NAMALWA (cell line): ENCODE measurements around the gene COL28A1.
"Not testable (repeated sequence)": the region's sequence is repeated elsewhere in the genome, so short reads cannot be mapped to it uniquely, and the experiment has no call there.

Experiments
- DNase-seq: peaks from one replicate; pipeline ENCODE4 v3.0.0-alpha.2; 2015; ENCODE audit warnings: low spot score

COL28A1 gene

DNA sequence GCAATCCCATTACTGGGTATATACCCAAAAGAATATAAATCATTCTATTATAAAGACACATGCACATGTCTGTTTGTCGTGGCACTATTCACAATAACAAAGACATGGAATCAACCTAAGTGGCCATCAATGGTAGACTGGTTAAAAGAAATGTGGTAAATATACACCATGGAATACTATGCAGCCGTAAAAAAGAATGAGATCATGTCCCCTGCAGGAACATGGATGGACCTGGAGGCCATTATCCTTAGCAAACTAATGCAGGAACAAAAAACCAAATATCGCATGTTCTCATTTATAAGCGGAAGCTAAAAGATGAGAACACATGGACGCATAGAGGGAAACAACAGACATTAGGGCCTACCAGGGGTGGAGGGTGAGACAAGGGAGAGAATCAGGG, 25.9 kb upstream of the COL28A1 start:
- DNase-seq = not testable (repeated sequence)

DNA sequence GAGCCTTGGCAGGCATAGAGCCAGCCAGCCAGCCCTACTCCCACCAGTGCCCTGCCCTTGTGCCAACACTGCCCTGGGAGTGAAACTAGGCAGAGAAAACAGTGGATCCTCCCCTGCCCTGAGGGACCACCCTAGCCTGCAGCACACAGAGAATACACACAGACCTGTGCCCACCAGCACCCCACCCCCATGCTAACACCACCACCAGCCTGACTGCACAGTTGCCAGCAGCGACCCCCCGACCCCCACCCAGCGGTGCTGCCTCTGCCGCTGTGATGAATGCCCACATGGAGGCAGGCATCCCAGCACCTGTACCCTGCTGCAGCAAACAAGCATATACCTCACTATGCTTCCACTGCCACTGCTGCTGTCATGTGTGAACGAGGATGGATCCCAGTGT, 21.6 kb upstream of the COL28A1 start:
- no peak for DNase-seq

DNA sequence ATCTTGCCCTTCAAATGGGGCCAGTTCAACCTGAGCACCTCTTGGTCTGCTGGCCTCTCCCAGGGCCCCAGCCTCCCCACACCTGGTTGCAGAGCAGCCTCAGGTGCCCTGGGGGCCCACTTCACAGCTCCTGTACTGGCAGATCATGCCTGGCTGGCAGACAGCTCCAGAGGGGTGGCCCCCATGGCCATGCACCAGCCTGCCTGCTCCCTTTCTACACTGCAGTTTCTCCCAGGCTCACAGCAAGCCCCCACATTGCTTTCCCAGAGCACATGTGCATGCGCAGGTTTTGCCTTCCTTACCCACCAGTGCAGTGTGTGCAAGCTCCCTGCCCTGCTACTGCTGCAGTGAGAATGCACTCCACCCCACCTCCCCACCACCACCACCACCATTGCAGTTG, 21.2 kb upstream of the COL28A1 start:
- DNase-seq = no peak

DNA sequence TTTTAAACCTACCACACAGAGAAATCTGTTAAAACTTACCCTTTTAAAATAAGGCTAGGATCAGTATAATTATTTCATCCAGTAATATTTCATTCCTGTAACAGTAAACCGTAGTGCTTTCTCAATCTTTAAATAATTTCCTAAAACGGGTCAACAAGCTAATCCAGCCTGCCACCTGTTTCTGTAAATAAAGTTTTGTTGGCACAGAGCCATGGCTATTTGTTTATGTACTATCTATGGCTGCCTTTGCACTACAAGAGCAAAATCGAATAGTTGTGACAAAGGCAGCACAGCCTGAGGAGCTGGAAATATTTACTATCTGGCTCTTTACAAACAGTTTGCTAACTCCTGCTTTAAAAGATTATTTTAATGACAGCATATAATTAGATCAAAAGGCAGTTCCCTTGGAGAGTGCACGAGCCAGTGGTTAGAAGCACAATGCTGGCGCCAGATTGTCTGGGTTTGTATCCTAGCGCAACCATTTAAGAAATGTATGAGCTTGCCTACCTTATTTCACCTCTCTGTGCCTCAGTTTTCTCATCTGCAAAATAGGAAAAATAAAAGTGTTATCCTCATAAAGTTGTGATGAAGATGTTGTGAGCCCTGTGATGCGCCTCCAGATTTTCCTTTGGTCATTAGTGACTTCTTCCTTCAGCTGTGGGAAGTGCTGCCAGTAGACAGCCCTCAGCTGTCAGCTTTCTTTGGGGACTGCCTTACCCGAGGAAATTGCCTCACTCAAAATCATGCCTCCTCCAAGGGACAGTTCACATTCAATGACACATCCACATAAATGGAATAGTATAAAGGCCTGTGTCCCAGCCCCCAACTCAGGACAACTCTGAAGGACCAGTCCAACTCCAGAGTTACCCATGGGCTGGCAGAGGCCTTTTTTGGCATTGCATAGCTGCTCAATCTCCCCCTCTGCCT, 19.2 kb upstream of the COL28A1 start:
- DNase-seq = peak; percentile 62

DNA sequence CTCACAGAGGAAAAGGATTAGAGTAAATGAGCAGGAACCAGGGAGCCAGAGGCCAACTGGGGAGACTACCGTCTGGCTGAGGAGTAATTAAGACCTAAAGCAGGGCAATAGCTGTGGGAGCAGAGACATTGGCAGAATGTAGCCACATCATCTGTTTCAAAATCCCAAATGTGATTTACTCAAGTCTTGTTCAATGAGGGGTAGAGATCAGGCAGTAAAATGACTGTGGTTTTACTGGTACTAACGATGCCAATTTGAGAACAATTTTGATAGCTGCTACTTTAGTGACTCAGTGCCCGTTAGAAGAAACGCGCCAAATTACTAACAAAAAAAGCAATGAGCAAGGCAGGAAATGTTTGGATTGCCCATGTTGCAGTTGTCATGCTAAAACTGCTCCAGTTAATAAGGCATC, 18.4 kb upstream of the COL28A1 start:
- no peak for DNase-seq

DNA sequence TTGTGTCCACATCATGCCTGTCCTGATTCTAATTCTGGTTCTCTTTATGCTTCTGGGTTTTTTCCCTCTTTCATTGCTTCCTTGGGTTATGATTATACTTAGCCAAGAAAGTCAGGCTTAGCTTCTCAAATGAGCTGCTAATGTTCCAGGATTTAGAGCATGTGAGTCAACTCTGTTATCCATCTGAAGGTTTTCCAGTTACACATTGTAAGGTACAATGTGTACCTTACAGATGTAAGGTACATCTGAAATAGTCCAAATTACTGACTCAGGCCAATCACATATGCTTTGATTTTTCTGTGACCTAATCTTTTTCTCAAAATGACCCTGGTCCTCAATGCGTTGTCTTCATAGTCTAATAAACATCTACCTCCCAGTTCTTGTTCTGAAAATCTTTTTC, 17.7 kb upstream of the COL28A1 start:
- no peak for DNase-seq

DNA sequence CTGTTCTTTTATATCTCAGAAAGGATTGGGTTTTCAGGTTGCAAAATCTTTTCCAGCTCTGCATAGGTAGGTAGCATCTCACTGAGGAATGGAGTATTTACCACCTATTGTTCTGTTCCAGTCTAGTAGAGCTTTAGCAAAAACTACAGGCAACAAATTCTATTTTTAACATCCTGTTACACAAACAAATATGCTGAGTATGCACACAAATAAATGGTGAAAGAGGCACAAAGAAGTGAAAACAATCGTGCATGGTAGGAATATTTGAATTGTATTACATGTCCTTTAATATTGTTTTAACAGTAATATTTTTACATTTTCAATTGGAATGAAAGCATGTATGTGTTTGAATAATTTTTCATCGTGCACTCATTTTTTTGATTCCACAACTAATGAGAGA, 16.5 kb upstream of the COL28A1 start:
- DNase-seq = no peak

DNA sequence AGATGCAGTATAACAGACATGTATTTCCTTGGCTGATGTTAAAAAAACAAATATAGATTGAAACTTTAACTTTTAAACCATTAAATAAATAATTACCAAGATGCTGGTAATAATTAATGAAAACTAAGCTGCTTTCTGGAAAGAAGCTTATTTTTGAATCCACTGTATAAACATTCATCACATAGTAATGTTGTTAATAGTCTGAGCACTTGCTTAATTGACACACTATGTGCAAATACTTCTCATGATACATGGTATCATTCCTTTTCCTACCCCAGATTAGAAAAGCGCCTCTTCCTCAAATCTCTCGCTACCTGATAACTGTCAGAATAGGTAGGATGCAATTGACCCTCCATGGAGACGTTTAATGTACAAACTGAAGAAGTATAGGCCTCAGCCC, 15.0 kb upstream of the COL28A1 start:
- DNase-seq = no peak

DNA sequence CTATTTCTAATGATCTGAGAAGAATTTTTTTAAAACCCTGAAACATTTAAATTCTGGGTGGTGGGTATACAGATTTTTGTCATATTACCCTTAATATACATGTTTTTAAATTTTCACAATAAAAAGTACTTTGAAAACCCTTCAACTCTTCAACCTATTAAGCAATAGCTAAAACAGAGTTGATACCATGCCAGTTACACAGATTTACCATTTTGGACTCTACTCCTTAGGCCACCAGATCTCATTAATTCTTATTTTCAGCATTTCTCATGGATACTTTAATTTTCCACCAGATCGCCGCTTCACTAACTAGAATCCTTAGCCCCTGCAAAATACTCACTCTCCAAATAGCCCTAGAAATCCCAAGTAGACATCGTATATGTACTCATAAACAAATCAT, 12.7 kb upstream of the COL28A1 start:
- DNase-seq = no peak

DNA sequence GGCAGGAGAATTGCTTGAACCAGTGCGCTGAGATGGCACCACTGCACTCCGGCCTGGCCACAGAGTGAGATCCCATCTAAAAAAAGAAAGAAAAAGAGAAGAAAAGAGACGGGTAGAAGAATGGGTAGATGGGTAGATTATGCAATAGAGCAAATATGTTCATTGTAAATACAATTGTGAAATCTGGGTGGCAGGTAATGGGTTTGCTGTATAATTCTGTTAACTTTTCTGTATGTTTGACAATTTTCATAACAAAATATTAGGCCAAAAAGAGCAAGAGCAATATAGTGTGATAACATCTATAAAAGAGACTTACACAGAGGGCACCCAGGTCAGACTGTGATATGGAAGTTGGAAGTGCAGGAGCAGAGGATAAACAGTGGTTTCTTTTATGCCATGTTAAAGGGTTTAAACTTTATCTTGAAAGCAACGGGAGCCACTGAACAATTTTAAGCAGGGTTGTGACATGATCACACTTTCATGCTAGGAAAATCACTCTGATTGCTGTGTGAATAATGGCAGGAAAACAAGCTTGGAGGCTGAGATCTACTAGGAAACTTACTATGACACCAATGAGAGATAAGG, 6.7 kb upstream of the COL28A1 start:
- DNase-seq = no peak

DNA sequence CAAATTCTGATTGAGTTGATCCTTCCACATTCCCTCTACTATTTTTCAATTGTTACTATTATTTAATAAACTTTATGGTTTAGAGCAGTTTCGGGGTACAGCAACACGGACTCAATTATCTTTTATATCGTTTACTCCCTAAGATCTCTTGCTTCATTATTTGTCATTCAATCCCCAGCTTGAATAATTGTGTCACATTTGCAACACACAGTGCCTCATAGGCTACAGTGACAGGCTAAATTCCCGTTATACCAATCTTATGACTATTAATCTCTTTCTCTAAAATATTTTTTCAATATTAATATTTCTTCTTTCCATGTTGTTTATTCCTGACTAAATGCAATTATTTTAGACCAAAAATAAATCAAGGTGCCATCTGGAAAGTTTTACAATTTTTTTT, 4.0 kb upstream of the COL28A1 start:
- DNase-seq = no peak

DNA sequence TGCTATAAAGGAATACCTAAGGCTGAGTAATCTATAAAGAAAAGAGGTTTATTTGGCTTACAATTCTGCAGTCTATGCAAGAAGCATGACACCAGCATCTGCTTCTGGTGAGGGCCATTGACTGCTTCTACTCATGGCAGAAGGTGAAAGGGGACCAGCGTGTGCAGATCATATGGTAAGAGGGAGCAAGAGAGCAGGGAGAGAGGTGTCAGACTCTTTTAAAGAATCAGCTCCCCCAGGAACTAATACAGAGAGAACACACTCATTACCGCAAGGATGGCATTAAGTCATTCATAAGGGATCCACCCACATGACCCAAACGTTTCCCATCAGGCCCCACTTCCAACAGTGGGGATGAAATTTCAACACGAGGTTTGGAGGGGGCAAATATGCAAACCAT, 3.5 kb upstream of the COL28A1 start:
- no peak for DNase-seq

DNA sequence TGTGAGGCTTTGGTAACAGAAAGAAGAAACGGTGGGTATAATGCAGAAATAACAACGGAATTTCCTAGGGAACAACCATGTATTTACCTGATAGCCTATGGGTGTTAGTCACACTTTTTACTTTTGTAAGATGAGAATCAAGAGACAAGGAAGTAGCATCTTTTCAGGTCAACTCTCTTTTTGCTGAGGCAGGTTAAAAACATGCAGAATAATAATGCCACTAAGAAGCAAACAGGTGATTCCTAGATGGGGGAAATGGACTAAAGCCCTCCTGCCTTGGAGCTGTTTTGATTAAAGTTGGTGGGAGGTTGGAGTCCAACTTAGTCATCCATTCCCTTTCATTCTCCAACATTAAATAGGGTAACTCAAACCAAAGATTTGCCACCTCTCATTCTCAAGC, 2.0 kb upstream of the COL28A1 start:
- no peak for DNase-seq

DNA sequence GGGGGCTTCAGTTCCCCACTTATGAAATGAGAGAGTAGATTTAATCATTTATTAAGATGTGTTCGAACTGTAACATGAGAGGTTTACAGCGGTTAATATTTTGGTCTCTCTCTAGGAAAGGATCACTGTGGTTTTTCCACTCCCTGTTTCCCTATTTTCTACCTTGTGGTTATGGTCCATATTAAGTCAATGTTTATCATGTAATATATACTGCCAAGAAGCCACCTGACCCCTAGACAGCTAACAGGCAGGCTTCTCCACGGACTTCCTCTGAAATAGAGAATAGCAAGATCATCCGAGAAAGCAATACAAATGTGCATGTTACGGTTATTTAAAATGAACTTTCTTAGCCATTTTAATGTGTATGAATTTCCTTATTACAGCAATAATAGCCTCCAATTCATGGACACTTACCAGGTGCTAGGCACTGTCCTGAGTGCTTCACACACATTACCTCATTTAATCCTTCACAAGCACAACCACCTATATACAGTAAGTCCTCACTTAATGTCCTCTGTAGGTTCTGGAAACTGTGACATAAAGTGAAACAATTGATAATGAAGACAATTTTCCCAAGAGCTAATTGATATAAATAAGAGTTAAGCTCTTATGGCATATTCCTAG, 835 bp upstream of the COL28A1 start:
- DNase-seq = no peak

DNA sequence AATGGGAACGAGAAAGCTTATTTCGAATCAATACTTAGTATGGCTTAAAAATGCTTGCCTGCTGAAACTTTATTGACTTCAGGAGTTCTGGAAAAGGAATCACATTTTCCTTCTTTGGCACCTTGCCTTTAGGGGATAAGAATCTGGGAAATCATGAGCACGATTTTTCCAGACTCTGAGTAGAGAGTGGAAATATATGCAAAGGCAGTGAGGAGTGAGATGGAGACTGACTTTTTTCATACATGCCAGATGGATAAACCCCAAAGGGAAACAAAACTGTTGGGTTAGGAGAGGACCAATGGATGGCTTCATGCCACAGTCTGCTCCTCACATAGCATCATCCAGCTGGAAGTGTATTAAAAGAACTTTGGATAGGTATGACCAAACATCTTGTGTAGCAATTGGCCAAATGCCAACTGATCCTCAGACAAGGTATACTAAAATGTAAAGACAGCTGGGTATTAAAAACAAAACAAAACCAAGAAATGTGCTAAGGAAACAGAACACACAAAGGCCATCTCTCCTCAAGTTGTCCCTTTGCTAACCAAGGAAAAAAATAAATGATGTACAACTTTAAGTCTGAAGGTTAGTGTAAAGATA, 1.7 kb downstream of the COL28A1 start:
- no peak for DNase-seq

DNA sequence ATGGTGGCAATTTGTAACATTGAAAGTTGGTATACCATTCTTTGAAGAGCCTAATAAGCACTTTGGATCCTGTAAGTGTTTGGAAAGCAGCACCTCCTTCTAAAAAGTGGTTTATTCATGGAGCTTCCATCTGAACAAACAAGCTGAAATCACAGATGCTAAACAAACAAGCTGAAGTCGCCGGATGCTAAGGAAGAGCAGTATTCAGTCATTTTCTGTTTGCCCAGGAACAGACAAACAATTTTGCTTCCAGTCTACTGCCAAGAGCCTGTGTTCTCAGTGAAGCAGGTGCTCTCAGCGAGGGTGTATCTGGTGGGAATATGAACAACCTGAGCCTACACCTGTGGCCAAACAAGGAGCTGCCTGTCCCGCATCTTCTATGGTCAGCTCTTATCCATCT, 6.3 kb downstream of the COL28A1 start:
- DNase-seq = no peak

DNA sequence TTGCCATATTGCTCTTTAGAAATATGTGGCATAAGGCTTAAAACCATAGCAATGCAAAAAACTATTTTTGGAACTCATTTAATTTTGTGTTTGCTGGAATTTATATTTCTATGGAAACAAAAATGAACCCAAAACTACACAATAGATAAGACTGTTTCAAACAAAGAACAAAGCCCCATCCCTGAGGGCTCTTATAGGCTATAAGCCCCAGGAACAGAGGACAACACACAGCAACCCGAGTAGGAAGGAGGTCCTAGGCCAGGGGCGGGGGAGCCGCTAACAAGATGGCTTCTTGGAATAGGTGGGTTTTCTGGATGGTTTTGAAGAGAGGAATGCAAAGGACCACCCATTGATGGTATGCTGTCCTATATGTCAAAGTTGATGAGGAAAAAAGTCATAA, 8.6 kb downstream of the COL28A1 start:
- no peak for DNase-seq

DNA sequence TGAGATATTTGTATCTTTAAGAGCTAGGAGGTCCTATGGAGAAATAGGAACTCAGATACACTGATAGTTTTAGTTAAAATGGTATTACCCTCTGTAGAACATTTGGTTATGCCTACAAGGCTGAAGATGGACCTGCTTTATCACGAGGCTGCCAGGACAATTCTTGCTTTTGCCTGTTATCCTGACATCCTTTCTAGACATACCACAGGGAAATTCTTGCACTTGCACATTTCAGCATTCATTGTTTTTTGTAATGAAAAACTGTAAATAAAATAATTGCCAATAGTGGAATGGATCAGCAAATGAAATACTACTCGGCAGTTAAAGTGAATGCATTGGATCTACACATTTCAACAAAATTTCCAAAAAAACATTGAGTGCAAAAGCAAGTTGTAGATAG, 9.7 kb downstream of the COL28A1 start:
- DNase-seq = no peak

DNA sequence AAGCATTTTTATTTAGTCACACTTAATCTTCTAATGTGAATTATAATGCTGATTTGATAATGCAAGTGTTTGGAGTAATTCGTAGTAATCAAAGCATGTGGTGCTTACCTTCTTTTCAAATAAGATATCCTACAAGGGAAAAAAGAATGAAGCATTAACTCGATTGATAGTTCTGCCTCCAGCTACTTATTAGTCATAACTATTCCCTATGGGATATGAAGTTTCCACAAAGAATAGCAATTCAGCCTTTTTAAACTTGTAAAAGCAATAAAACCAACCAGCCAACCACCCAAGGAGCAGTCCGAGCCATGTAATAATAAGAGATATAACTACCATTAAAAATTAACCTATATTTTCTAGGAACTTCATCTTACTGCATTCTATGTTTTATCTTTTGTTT, 11.6 kb downstream of the COL28A1 start:
- DNase-seq = no peak

DNA sequence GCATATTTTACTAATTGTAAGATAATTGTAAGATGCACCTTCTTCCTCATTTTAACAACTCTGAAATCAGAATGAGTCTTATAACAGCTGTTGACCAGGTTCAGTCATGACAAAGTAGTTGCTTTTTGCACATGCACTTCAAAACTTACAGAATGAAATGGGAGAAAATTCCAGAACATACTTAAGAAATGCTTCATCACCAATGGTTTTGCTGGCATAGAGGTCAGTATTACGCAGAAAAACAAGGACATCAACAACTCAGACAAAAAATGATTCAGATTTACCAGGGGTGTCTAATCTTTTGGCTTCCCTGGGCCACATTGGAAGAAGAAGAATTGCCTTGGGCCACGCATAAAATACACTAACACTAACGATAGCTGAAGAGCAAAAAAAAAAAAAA, 13.3 kb downstream of the COL28A1 start:
- no peak for DNase-seq

DNA sequence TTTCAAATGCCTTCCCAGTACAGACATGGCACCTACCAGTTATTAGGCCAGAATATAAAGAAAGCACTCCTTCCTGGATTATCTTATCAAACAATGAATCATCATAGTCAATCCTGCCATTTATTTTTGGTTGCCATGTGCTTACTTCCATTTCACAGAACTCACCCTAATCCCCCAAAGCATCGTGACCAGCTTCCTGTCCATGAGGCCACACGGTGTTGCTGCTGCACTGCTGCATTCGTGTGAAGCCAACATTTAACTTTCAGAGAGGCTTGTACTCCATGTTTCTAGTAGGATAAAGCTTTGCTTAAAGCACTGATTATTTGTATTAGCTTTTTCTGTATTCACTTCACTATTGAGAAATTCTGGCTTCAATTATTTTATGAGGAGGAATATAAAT, 14.4 kb downstream of the COL28A1 start:
- no peak for DNase-seq

DNA sequence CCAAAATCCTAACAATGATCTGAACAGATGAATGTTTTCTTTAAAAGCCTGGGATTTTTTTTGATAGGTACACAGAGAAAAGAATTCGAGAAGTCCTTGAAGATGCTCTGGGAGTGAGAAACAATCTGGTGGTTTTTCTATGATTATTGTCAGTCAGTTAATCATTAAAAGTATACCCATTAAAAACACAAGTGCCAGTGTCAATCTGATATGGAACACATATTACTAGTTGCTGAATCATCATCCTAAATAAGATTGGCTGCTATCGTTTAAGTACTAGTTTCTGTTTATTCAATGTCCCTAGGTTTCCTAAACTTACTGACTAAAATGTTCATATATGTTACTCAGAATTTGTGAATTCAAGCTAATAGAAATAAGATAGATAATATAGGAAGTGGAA, 16.1 kb downstream of the COL28A1 start:
- DNase-seq = no peak

DNA sequence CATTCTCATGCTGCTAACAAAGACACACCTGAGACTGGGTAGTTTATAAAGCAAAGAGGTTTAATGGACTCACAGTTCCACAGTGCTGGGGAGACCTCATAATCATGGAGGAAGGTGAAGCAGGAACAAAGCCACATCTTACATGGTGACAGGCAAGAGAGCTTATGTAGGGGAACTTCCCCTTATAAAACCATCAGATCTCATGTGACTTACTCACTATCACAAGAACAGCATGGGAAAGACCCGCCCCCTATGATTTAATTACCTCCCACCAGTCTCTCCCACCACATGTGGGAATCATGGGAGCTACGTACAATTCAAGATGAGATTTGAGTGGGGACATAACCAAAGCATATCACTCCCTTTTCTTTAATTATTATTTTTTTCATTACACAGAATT, 16.6 kb downstream of the COL28A1 start:
- DNase-seq = no peak
